Sigmoid colon (tissue), 7 donors: Measurements from ENCODE around the gene PREX1. TPM values are rescaled to one million over a fixed set of nuclear protein-coding genes. Genes with fewer than 3 reads are reported as not detected.

Experiments used
- DNase-seq: peaks from one replicate; pipeline ENCODE4 v3.0.0-alpha.2; 2019
- H3K27ac ChIP-seq, 4 donors: fragments of 200-600 bp; sonication (generic); one replicate each; pipeline ENCODE4 v1.5.1; 2016 to 2019; ENCODE audit warnings: mild to moderate bottlenecking in 1 of 4
- H3K27me3 ChIP-seq, 3 donors: fragments of 200-600 bp; sonication (generic); one replicate each; pipeline ENCODE4 v1.5.1; 2019; ENCODE audit warnings: mild to moderate bottlenecking in 1 of 3
- H3K36me3 ChIP-seq, 4 donors: fragments of 200-600 bp; sonication (generic); one replicate each; pipeline ENCODE4 v1.5.1; 2016 to 2019
- H3K4me1 ChIP-seq, 4 donors: fragments of 200-600 bp; sonication (generic); one replicate each; pipeline ENCODE4 v1.5.1; 2017 to 2019
- H3K4me3 ChIP-seq, 4 donors: fragments of 200-600 bp; sonication (generic); one replicate each; pipeline ENCODE4 v1.5.1; 2017 to 2019; ENCODE audit warnings: mild to moderate bottlenecking in 2 of 4, moderate library complexity in 1 of 4
- H3K9me3 ChIP-seq, 4 donors: fragments of 200-600 bp in 3 of 4; sonication (generic) in 3 of 4; one replicate each; pipeline versions ENCODE4 v1.5.1 to v1.6.1; 2013 to 2019
- CTCF ChIP-seq, 4 experiments: fragments of 450-650 bp in 3 of 4; fragments of 200-600 bp in 1 of 4; IDR thresholded peaks; one replicate each; pipeline ENCODE4 v1.5.1; 2016 to 2019; ENCODE audit warnings: antibody characterized with exemption in 4 of 4, mild to moderate bottlenecking in 3 of 4, moderate library complexity in 2 of 4
- EP300 ChIP-seq, 4 donors: sonication (generic); formaldehyde crosslinking; IDR thresholded peaks; one replicate each; pipeline ENCODE4 v1.6.1; 2017; ENCODE audit warnings: antibody characterized with exemption in 4 of 4
- POLR2A ChIP-seq, 2 donors: fragments of 450-650 bp; IDR thresholded peaks; one replicate each; pipeline ENCODE4 v1.6.1; 2016; ENCODE audit warnings: antibody characterized with exemption in 2 of 2, mild to moderate bottlenecking in 2 of 2, moderate library complexity in 2 of 2
- POLR2AphosphoS5 ChIP-seq, 4 donors: sonication (generic); formaldehyde crosslinking; IDR thresholded peaks; one replicate each; pipeline ENCODE4 v1.6.1; 2017; ENCODE audit warnings: antibody characterized with exemption in 4 of 4
- WGBS, 2 donors: extraction: QIAGEN DNeasy Blood & Tissue Kit; methylation state at CpG; one replicate each; pipeline ENCODE4 v1.1.7; 2013; 5-methylcytosine and 5-hydroxymethylcytosine counted together
- intact Hi-C: fragments of 100-400 bp; cut with DNase I; formaldehyde crosslinking; loops from one replicate; pipeline ENCODE4 v1.15.1; 2023
- polyA plus RNA-seq, 3 donors: library from polyadenylated mRNA; stranded (reverse); fragments of 200-250 nt; gene quantifications; one replicate each; pipeline ENCODE4 v1.2.3, GENCODE V29; 2013
- total RNA-seq, 4 donors: library from RNA; depleted of rRNA; stranded (reverse); fragments of >200 nt; gene quantifications; one replicate each; pipeline ENCODE4 v1.1.0, GENCODE V29; 2016
- donor health status: healthy with polysubstance abuse.
- donor health status: Bipolar disorder and iron deficiency.
- donor health status: healthy.

Gene PREX1
- total and polyA plus RNA-seq, 7 donors = 5.4 to 22.9 (median 15.5) TPM

- H3K4me3 ChIP-seq = no peak overlapping the region
- H3K4me1 ChIP-seq = peaks cover 0 to 3% (median 0%) of the 10 kb centered on the region in 4 donors
- TF ChIP-seq POLR2A (IDR thresholded peaks at IDR 0.05) = no peak
- no peak for TF ChIP-seq CTCF (IDR thresholded peaks at IDR 0.05)
- no peak for TF ChIP-seq POLR2AphosphoS5 (IDR thresholded peaks at IDR 0.05)
- DNase-seq = no peak
- H3K9me3 ChIP-seq = no peaks in the 10 kb centered on the region
- H3K36me3 ChIP-seq = no peaks in the 10 kb centered on the region
- WGBS, 2 donors = 79 to 82% methylated on average over 7 of the region's 7 CpGs
- H3K27me3 ChIP-seq = no peaks in the 10 kb centered on the region
- intact Hi-C loops = no loop called here
- no peak overlapping the region for H3K27ac ChIP-seq
Observed at GRCh38 chr20:48841196-48841874, 13.5 kb upstream of the PREX1 start.

- H3K9me3 ChIP-seq = no peaks in the 10 kb centered on the region
- no peak for DNase-seq
- TF ChIP-seq CTCF (IDR thresholded peaks at IDR 0.05) = no peak
- H3K4me1 ChIP-seq = peaks cover 0 to 3% (median 0%) of the 10 kb centered on the region in 4 donors
- H3K27me3 ChIP-seq = peaks cover 0 to 8% (median 0%) of the 10 kb centered on the region in 3 donors
- H3K4me3 ChIP-seq = no peak overlapping the region
- 47 to 67% methylated on average over 11 of the region's 11 CpGs for WGBS, 2 donors
- H3K27ac ChIP-seq = no peak overlapping the region
- intact Hi-C loops = no loop called here
- H3K36me3 ChIP-seq = no peaks in the 10 kb centered on the region
Observed at GRCh38 chr20:48839154-48839917, 11.5 kb upstream of the PREX1 start.

GRCh38 chr20:48837014-48837413, 9.2 kb upstream of the PREX1 start:
- Histone ChIP-seq H3K4me1 (peaks cover 0 to 7% (median 5%) of the 10 kb centered on the region in 4 donors), H3K36me3 (no peaks in the 10 kb centered on the region), H3K27me3 (peaks cover 0 to 8% (median 0%) of the 10 kb centered on the region in 3 donors), H3K27ac (no peak overlapping the region), H3K9me3 (no peaks in the 10 kb centered on the region), H3K4me3 (no peak overlapping the region)
- DNase-seq = no peak
- TF ChIP-seq CTCF (IDR thresholded peaks at IDR 0.05) (no peak), POLR2AphosphoS5 (IDR thresholded peaks at IDR 0.05) (no peak), EP300 (IDR thresholded peaks at IDR 0.05) (no peak), POLR2A (IDR thresholded peaks at IDR 0.05) (no peak)
- intact Hi-C loops = no loop called here
- 85 to 92% methylated on average over 3 of the region's 3 CpGs for WGBS, 2 donors

GRCh38 chr20:48835390-48835789, 7.6 kb upstream of the PREX1 start:
- WGBS, 2 donors = 82 to 88% methylated on average over 2 of the region's 2 CpGs
- DNase-seq = no peak
- Histone ChIP-seq H3K9me3 (no peaks in the 10 kb centered on the region), H3K27me3 (peaks cover 0 to 8% (median 0%) of the 10 kb centered on the region in 3 donors), H3K36me3 (no peaks in the 10 kb centered on the region), H3K27ac (no peak overlapping the region), H3K4me3 (no peak overlapping the region), H3K4me1 (peaks cover 0 to 15% (median 11%) of the 10 kb centered on the region in 4 donors)
- intact Hi-C loops = no loop called here
- TF ChIP-seq CTCF (IDR thresholded peaks at IDR 0.05) = no peak
